ENCODE results near the gene LYPD6B. TPM values are rescaled to one million over a fixed set of nuclear protein-coding genes. Genes with fewer than 3 reads are reported as not detected.

LYPD6B gene
- total and polyA plus RNA-seq, 10 of the 15 experiments (the other 5 are each of a cell fraction or from before 2014, with no cell fraction given) = 1.0 to 6.6 (median 4.0) TPM

- intact Hi-C loops (cut with micrococcal nuclease; ENCODE audit: unreplicated experiment) = no loop called here
- WGBS (ENCODE audit: insufficient coverage, insufficient replicate concordance, low lambda C conversion rate, missing lambda C conversion rate) = 37% methylated on average over 5 of the region's 5 CpGs
- ChIA-PET POLR2A (no interaction called here), CTCF (interaction anchor here (1.2 to 1.3 kb wide), 2 partner anchors 8 to 78 kb away, joined by 3 read pairs; no protein-coding TSS in a partner anchor), SMC1A (ENCODE audit: uncharacterized antibody, unreplicated experiment) (no interaction called here), RAD21 (ENCODE audit: unreplicated experiment) (no interaction called here)
- H3K9ac ChIP-seq (ENCODE audit: control insufficient read depth, insufficient read depth, low read length) = no peak overlapping the region
- in situ Hi-C loops (cut with MboI) = no loop called here
- H3K4me1 ChIP-seq (ENCODE audit: control insufficient read depth, insufficient read depth, low read length) = no peaks in the 10 kb centered on the region
- no peaks in the 10 kb centered on the region for H3K27me3 ChIP-seq (replicated peaks in 1 of 2; ENCODE audit: control insufficient read depth in 2 of 2, insufficient read depth in 2 of 2, low read length in 1 of 2)
- H3K27ac ChIP-seq (ENCODE audit: control insufficient read depth, insufficient read depth) = no peak overlapping the region
- no peaks in the 10 kb centered on the region for H4K20me1 ChIP-seq (ENCODE audit: control insufficient read depth, insufficient read depth)
- no TSS peak for BruUV-seq (replicated peaks)
- no peak overlapping the region for H2AFZ ChIP-seq (ENCODE audit: control insufficient read depth, low read depth, low read length)
- no peaks in the 10 kb centered on the region for H3K36me3 ChIP-seq (ENCODE audit: control insufficient read depth in 2 of 2, insufficient read depth in 2 of 2, low read length in 1 of 2)
- H3K4me2 ChIP-seq (ENCODE audit: control insufficient read depth, insufficient read depth) = no peak overlapping the region
- no peak for DNase-seq (ENCODE audit: low read depth, low spot score)
- no peaks in the 10 kb centered on the region for H3K9me3 ChIP-seq (replicated peaks; ENCODE audit: control insufficient read depth, insufficient read depth, low read length)
- H3K4me3 ChIP-seq = no peak overlapping the region
- no peak for ATAC-seq
- no peaks in the 10 kb centered on the region for H3K79me2 ChIP-seq (ENCODE audit: control insufficient read depth, insufficient read depth, low read length)
- no peak for FAIRE-seq
- TF ChIP-seq, protein P1, sequence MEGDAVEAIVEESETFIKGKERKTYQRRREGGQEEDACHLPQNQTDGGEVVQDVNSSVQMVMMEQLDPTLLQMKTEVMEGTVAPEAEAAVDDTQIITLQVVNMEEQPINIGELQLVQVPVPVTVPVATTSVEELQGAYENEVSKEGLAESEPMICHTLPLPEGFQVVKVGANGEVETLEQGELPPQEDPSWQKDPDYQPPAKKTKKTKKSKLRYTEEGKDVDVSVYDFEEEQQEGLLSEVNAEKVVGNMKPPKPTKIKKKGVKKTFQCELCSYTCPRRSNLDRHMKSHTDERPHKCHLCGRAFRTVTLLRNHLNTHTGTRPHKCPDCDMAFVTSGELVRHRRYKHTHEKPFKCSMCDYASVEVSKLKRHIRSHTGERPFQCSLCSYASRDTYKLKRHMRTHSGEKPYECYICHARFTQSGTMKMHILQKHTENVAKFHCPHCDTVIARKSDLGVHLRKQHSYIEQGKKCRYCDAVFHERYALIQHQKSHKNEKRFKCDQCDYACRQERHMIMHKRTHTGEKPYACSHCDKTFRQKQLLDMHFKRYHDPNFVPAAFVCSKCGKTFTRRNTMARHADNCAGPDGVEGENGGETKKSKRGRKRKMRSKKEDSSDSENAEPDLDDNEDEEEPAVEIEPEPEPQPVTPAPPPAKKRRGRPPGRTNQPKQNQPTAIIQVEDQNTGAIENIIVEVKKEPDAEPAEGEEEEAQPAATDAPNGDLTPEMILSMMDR (IDR thresholded peaks at IDR 0.05 in 2 of 3, conservative IDR thresholded peaks at IDR 0.05 in 1 of 3; ENCODE audit: control insufficient read depth in 2 of 3, extremely low read depth in 1 of 3, insufficient read depth in 1 of 3, low read depth in 3 of 3, low read length in 3 of 3) = no peak
- TF ChIP-seq NFYB (IDR thresholded peaks at IDR 0.05; ENCODE audit: insufficient read depth, low read depth, low read length) = no peak
- no peak for TF ChIP-seq ZNF384 (IDR thresholded peaks at IDR 0.05; ENCODE audit: borderline replicate concordance, low read depth, low read length)
- no peak for TF ChIP-seq PRDM15 (CRISPR knock-in tag; IDR thresholded peaks at IDR 0.05)
- no peak for TF ChIP-seq SRF (IDR thresholded peaks at IDR 0.05; ENCODE audit: low read depth in 2 of 2, low read length in 2 of 2)
- no peak for TF ChIP-seq DPF2 (IDR thresholded peaks at IDR 0.05)
- TF ChIP-seq NR2C2 (IDR thresholded peaks at IDR 0.05; ENCODE audit: borderline replicate concordance, control insufficient read depth, insufficient read length, low read depth) = no peak
- TF ChIP-seq ZSCAN29 (IDR thresholded peaks at IDR 0.05) = no peak
- no peak for TF ChIP-seq MYB (IDR thresholded peaks at IDR 0.05; ENCODE audit: borderline replicate concordance, low read depth, low read length)
- no peak for TF ChIP-seq RFX5 (IDR thresholded peaks at IDR 0.05; ENCODE audit: low read depth, low read length)
- TF ChIP-seq, protein P2, sequence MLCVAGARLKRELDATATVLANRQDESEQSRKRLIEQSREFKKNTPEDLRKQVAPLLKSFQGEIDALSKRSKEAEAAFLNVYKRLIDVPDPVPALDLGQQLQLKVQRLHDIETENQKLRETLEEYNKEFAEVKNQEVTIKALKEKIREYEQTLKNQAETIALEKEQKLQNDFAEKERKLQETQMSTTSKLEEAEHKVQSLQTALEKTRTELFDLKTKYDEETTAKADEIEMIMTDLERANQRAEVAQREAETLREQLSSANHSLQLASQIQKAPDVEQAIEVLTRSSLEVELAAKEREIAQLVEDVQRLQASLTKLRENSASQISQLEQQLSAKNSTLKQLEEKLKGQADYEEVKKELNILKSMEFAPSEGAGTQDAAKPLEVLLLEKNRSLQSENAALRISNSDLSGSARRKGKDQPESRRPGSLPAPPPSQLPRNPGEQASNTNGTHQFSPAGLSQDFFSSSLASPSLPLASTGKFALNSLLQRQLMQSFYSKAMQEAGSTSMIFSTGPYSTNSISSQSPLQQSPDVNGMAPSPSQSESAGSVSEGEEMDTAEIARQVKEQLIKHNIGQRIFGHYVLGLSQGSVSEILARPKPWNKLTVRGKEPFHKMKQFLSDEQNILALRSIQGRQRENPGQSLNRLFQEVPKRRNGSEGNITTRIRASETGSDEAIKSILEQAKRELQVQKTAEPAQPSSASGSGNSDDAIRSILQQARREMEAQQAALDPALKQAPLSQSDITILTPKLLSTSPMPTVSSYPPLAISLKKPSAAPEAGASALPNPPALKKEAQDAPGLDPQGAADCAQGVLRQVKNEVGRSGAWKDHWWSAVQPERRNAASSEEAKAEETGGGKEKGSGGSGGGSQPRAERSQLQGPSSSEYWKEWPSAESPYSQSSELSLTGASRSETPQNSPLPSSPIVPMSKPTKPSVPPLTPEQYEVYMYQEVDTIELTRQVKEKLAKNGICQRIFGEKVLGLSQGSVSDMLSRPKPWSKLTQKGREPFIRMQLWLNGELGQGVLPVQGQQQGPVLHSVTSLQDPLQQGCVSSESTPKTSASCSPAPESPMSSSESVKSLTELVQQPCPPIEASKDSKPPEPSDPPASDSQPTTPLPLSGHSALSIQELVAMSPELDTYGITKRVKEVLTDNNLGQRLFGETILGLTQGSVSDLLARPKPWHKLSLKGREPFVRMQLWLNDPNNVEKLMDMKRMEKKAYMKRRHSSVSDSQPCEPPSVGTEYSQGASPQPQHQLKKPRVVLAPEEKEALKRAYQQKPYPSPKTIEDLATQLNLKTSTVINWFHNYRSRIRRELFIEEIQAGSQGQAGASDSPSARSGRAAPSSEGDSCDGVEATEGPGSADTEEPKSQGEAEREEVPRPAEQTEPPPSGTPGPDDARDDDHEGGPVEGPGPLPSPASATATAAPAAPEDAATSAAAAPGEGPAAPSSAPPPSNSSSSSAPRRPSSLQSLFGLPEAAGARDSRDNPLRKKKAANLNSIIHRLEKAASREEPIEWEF (IDR thresholded peaks at IDR 0.05; ENCODE audit: insufficient replicate concordance, low read depth, low read length) = no peak
- TF ChIP-seq MYC (IDR thresholded peaks at IDR 0.05; ENCODE audit: insufficient read depth, insufficient read length, insufficient replicate concordance, low read length, severe bottlenecking) = no peak
Measured at GRCh38 chr2:149094217-149095015, 55.9 kb downstream of the LYPD6B start.
